GM21423 (cell line): ENCODE measurements around the gene DDIT3.
"Not testable (repeated sequence)": the region's sequence is repeated elsewhere in the genome, so short reads cannot be mapped to it uniquely, and the experiment has no call there.

ENCODE experiments used
- ATAC-seq: cut with Tn5 transposase; IDR thresholded peaks from one replicate; pipeline ENCODE4 v1.9.1; 2021; ENCODE audit warnings: mild to moderate bottlenecking, moderate library complexity; ENCODE audit not compliant: unreplicated experiment

The DDIT3 gene

GRCh38 chr12:57526477-57527126 is 6.3 kb upstream of the DDIT3 start:
- ATAC-seq, result no peak

GRCh38 chr12:57525615-57526383 is 5.5 kb upstream of the DDIT3 start:
- ATAC-seq, result no peak

- no peak for ATAC-seq
Measured at GRCh38 chr12:57524814-57525614, 4.7 kb upstream of the DDIT3 start.

GRCh38 chr12:57523706-57524614 is 3.6 kb upstream of the DDIT3 start:
- no peak for ATAC-seq

GRCh38 chr12:57522887-57523705 is 2.8 kb upstream of the DDIT3 start:
- ATAC-seq, result no peak

GRCh38 chr12:57522011-57522886 is 1.9 kb upstream of the DDIT3 start, which contains the start of gene MBD6:
TSS of gene MBD6 (plus strand) at chr12:57522824. CDS start at chr12:57524304, 1,480 bp downstream.
- peak; percentile 35 for ATAC-seq

- no peak for ATAC-seq
Measured at GRCh38 chr12:57521525-57522010, 1.3 kb upstream of the DDIT3 start.

- no peak for ATAC-seq
Measured at GRCh38 chr12:57519796-57520052, 590 bp downstream of the DDIT3 start.

- ATAC-seq, result no peak
Measured at GRCh38 chr12:57518920-57519795, 1.2 kb downstream of the DDIT3 start.

GRCh38 chr12:57518176-57518919 is 2.0 kb downstream of the DDIT3 start:
- ATAC-seq, result no peak

GRCh38 chr12:57517718-57518117 is 2.6 kb downstream of the DDIT3 start:
- not testable (repeated sequence) for ATAC-seq

GRCh38 chr12:57517187-57517586 is 3.1 kb downstream of the DDIT3 start:
- no peak for ATAC-seq

GRCh38 chr12:57516617-57517153 is 3.6 kb downstream of the DDIT3 start:
- no peak for ATAC-seq

- no peak for ATAC-seq
Measured at GRCh38 chr12:57515934-57516541, 4.3 kb downstream of the DDIT3 start.

GRCh38 chr12:57515408-57515933 is 4.8 kb downstream of the DDIT3 start:
- ATAC-seq, result no peak

- ATAC-seq, result no peak
Measured at GRCh38 chr12:57514720-57515407, 5.5 kb downstream of the DDIT3 start.
